Uterus (tissue), 4 donors: Measurements from ENCODE around the gene COL4A2. TPM values are rescaled to one million over a fixed set of nuclear protein-coding genes. Genes with fewer than 3 reads are reported as not detected.
A peak's percentile ranks its signal among the peaks of the same experiment; 100 is the strongest.

ENCODE experiments used
- DNase-seq, 2 donors: peaks; one replicate each; pipeline ENCODE4 v3.0.0-alpha.2; 2019 to 2020
- H3K27ac ChIP-seq, 2 donors: fragments of 200-600 bp; sonication (generic); 1 replicate in 1 of 2; 2 replicates in 1 of 2; pipeline ENCODE4 v1.5.1; 2016 to 2018
- H3K27me3 ChIP-seq, 2 donors: fragments of 200-600 bp; sonication (generic); one replicate each; pipeline ENCODE4 v1.5.1; 2018 to 2019; ENCODE audit warnings: control low read depth in 1 of 2
- H3K36me3 ChIP-seq, 2 donors: fragments of 200-600 bp; sonication (generic); one replicate each; pipeline ENCODE4 v1.5.1; 2019; ENCODE audit warnings: control low read depth in 1 of 2
- H3K4me1 ChIP-seq, 2 donors: fragments of 200-600 bp; sonication (generic); one replicate each; pipeline ENCODE4 v1.5.1; 2018 to 2019; ENCODE audit warnings: control low read depth in 1 of 2
- H3K4me3 ChIP-seq, 2 donors: fragments of 200-600 bp; sonication (generic); 1 replicate in 1 of 2; 2 replicates in 1 of 2; pipeline ENCODE4 v1.5.1; 2018 to 2019; ENCODE audit warnings: mild to moderate bottlenecking in 1 of 2
- H3K9me3 ChIP-seq, 2 donors: fragments of 200-600 bp; sonication (generic); one replicate each; pipeline ENCODE4 v1.5.1; 2019; ENCODE audit warnings: control low read depth in 1 of 2
- POLR2A ChIP-seq, 2 donors: fragments of 450-650 bp; IDR thresholded peaks; one replicate each; pipeline ENCODE4 v1.6.1; 2016; ENCODE audit warnings: antibody characterized with exemption in 2 of 2, mild to moderate bottlenecking in 1 of 2, moderate library complexity in 1 of 2
- intact Hi-C: fragments of 100-400 bp; cut with DNase I; formaldehyde crosslinking; loops from one replicate; pipeline ENCODE4 v1.15.1; 2023; ENCODE audit warnings: low total_unique reads
- total RNA-seq, 4 donors: library from RNA; depleted of rRNA in 3 of 4; stranded (reverse); fragments of >200 nt in 3 of 4; gene quantifications; one replicate each; pipeline versions ENCODE4 v1.1.0 to v1.2.4, GENCODE V29; 2014 to 2023
- TF ChIP-seq, protein P1 (sequence below), 4 experiments: fragments of 200-600 bp in 2 of 4; fragments of 450-650 bp in 2 of 4; sonication (generic) in 2 of 4; IDR thresholded peaks; one replicate each; pipeline ENCODE4 v1.5.1; 2016 to 2019; ENCODE audit warnings: antibody characterized with exemption in 4 of 4, mild to moderate bottlenecking in 2 of 4, moderate library complexity in 1 of 4
- donor health status: DM: yes; HTN: yes; CAD: no.

The COL4A2 gene
- total RNA-seq, 4 donors from 2014 or later = 157 to 606 (median 284) TPM

DNA sequence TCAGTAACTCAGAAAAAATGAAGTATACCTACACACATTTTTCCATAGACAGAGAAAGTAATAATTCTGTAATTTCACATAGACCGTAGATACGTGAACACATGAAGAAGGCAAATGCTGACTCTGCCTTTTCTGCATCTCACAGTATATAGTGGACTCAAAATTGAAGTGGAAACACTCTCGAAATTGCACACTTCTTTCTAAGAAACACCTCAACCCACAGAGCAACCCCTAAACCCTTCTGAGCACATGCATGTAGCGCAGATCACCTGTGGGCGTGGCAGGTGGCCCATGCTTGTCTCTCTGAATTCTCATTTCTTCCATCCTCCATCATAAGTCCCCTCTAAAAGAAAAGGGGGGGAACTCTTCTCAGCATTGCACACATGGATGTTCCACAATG, 34.9 kb upstream of the COL4A2 start:
- DNase-seq = no peak
- H3K4me1 ChIP-seq = peaks cover 4 to 7% of the 10 kb centered on the region in 2 donors
- H3K4me3 ChIP-seq = no peak overlapping the region
- H3K27ac ChIP-seq = no peak overlapping the region
- intact Hi-C loops = no loop called here
- H3K36me3 ChIP-seq = no peaks in the 10 kb centered on the region
- no peaks in the 10 kb centered on the region for H3K27me3 ChIP-seq
- TF ChIP-seq, protein P1, sequence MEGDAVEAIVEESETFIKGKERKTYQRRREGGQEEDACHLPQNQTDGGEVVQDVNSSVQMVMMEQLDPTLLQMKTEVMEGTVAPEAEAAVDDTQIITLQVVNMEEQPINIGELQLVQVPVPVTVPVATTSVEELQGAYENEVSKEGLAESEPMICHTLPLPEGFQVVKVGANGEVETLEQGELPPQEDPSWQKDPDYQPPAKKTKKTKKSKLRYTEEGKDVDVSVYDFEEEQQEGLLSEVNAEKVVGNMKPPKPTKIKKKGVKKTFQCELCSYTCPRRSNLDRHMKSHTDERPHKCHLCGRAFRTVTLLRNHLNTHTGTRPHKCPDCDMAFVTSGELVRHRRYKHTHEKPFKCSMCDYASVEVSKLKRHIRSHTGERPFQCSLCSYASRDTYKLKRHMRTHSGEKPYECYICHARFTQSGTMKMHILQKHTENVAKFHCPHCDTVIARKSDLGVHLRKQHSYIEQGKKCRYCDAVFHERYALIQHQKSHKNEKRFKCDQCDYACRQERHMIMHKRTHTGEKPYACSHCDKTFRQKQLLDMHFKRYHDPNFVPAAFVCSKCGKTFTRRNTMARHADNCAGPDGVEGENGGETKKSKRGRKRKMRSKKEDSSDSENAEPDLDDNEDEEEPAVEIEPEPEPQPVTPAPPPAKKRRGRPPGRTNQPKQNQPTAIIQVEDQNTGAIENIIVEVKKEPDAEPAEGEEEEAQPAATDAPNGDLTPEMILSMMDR (IDR thresholded peaks at IDR 0.05) = no peak
- no peak for TF ChIP-seq POLR2A (IDR thresholded peaks at IDR 0.05)
- no peaks in the 10 kb centered on the region for H3K9me3 ChIP-seq

DNA sequence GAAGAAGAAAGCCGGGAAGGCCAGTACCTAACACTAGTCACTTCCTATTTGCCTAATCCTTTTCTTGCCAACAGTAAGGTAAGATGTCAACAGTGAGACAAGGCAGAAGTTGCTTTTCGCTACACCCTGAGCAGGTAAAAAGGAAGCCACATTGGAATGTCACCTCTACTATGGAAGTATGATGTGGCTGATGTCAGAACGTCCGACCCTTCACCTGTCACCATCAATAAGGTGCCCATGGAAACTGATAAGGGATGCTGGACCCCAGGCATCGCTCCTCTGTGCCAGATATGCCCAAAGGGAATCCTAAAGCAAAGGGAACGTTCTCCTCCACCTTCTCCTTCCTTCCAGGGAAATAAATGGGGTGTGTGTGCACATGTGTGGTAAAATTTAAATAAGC, 34.4 kb upstream of the COL4A2 start:
- intact Hi-C loops = no loop called here
- no peak for DNase-seq
- TF ChIP-seq, protein P1 (IDR thresholded peaks at IDR 0.05) = no peak
- TF ChIP-seq POLR2A (IDR thresholded peaks at IDR 0.05) = no peak
- no peaks in the 10 kb centered on the region for H3K27me3 ChIP-seq
- H3K27ac ChIP-seq = no peak overlapping the region
- peaks cover 4 to 7% of the 10 kb centered on the region in 2 donors for H3K4me1 ChIP-seq
- no peaks in the 10 kb centered on the region for H3K36me3 ChIP-seq
- no peaks in the 10 kb centered on the region for H3K9me3 ChIP-seq
- no peak overlapping the region for H3K4me3 ChIP-seq

DNA sequence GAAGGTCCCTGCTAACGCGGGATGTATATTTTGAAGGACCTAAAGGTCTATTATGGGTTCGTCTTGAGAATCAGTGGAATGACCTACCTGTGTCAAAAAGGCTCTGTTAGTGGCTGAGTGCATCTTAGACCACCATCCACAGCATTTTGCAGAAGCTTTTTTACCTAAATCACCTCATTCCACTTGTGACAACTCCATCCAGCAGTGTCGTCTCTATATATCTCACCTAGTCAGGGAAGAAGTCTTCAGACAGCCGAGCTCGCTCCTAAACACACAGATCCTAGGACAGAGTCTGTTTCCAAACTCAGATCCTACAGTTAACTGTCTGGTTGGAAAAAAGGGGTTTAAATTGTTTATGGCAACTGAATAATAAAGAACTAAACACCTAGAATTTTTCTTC, 33.8 kb upstream of the COL4A2 start:
- TF ChIP-seq, protein P1 (IDR thresholded peaks at IDR 0.05) = no peak
- TF ChIP-seq POLR2A (IDR thresholded peaks at IDR 0.05) = no peak
- H3K9me3 ChIP-seq = no peaks in the 10 kb centered on the region
- peak overlapping the region in 1 of 2 donors; percentile 16 for H3K27ac ChIP-seq
- H3K36me3 ChIP-seq = no peaks in the 10 kb centered on the region
- H3K4me3 ChIP-seq = no peak overlapping the region
- DNase-seq = no peak
- no peaks in the 10 kb centered on the region for H3K27me3 ChIP-seq
- peaks cover 4 to 7% of the 10 kb centered on the region in 2 donors for H3K4me1 ChIP-seq
- intact Hi-C loops = no loop called here

DNA sequence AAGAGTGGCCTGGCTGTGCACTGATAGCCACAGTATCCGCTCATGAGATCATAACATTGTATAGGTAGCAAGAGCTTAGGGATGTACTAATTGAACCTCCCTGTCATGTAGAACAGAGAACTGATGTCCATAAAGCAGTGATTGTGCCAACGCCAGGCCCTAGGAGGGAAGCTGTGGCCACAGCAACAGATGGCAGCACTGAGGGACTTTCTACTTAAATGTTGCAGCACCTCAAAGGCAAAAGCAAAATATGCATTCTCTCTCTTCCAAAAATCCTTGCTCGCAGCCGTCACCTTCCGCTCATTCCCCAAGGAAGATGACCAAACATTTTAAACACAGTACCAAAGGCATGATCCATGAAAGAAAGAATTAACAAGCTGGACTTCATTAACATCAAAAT, 32.4 kb upstream of the COL4A2 start:
- no peaks in the 10 kb centered on the region for H3K9me3 ChIP-seq
- intact Hi-C loops = no loop called here
- DNase-seq = peak in 1 of 2 donors; percentile 19
- H3K27ac ChIP-seq = peak overlapping the region in 1 of 2 donors; percentile 29
- H3K27me3 ChIP-seq = no peaks in the 10 kb centered on the region
- H3K36me3 ChIP-seq = no peaks in the 10 kb centered on the region
- no peak overlapping the region for H3K4me3 ChIP-seq
- H3K4me1 ChIP-seq = peaks cover 4 to 8% of the 10 kb centered on the region in 2 donors
- TF ChIP-seq, protein P1 (IDR thresholded peaks at IDR 0.05) = peak in 1 of 4 experiments; percentile 16
- TF ChIP-seq POLR2A (IDR thresholded peaks at IDR 0.05) = no peak

DNA sequence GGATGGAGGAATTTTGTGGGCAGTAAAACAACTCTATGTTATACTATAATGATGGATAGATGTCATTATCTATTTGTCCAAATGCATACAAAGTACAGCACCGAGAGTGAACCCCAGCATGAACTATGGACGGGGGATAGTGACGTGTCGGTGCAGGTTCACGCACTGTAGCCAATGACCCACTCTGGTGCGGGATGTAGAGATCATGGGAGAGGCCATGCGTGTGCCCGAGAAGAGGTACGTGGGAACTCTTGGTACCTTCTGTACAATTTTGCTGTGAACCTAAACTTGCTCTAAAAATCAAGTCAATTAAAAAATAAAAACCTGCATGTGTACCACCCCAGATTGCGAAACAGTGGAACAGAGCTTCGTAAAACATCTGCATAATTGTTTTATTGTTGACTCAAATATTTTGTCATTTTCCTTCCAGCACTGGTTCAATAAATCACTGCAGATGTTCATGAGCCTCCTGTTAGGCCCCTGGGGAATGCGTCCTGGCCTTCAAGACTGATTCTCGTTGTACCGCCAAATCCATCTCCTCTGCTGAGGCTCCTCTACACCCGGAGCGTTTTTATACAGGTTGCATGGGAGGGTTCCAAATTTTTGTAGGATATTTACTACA, 31.0 kb upstream of the COL4A2 start:
- Histone ChIP-seq H3K4me1 (peaks cover 4 to 12% of the 10 kb centered on the region in 2 donors), H3K4me3 (no peak overlapping the region), H3K9me3 (no peaks in the 10 kb centered on the region), H3K27me3 (no peaks in the 10 kb centered on the region), H3K36me3 (no peaks in the 10 kb centered on the region), H3K27ac (peak overlapping the region; percentile 45 to 52)
- DNase-seq = peak; percentile 66 to 70
- intact Hi-C loops = no loop called here
- TF ChIP-seq, protein P1 (IDR thresholded peaks at IDR 0.05) = no peak
- no peak for TF ChIP-seq POLR2A (IDR thresholded peaks at IDR 0.05)
